Fibroblast of lung (primary cell): ENCODE measurements around the gene ANP32B. TPM values are rescaled to one million over a fixed set of nuclear protein-coding genes. Genes with fewer than 3 reads are reported as not detected.

ENCODE experiments used
- DNase-seq, 2 donors: peaks; one replicate each; pipeline versions ENCODE4 v3.0.0 to v3.0.0-alpha.2; 2010; ENCODE audit warnings: low read depth in 2 of 2
- H2AFZ ChIP-seq: 2 replicates; pipeline ENCODE4 v1.5.1; 2012; ENCODE audit warnings: low read length, control low read depth, inconsistent platforms
- H3K27ac ChIP-seq: 2 replicates; pipeline ENCODE4 v1.5.1; 2011; ENCODE audit warnings: low read length, control low read depth; ENCODE audit not compliant: insufficient read depth
- H3K27me3 ChIP-seq: 2 replicates; pipeline ENCODE4 v1.5.1; 2011; ENCODE audit warnings: mild to moderate bottlenecking, low read length; ENCODE audit not compliant: control insufficient read depth, insufficient read depth
- H3K36me3 ChIP-seq: 2 replicates; pipeline ENCODE4 v1.5.1; 2011; ENCODE audit warnings: low read length; ENCODE audit not compliant: control insufficient read depth, insufficient read depth
- H3K4me1 ChIP-seq: 2 replicates; pipeline ENCODE4 v1.5.1; 2011; ENCODE audit warnings: low read length; ENCODE audit not compliant: control insufficient read depth, insufficient read depth; ENCODE audit errors: extremely low read depth
- H3K4me2 ChIP-seq: 2 replicates; pipeline ENCODE4 v1.5.1; 2011; ENCODE audit warnings: low read length, control low read depth; ENCODE audit not compliant: insufficient read depth; ENCODE audit errors: extremely low read depth
- H3K4me3 ChIP-seq, 4 experiments: fragments of 200-600 bp in 1 of 4; sonication (generic) in 1 of 4; replicated peaks in 1 of 4; 2 replicates each; pipeline ENCODE4 v1.5.1; 2011 to 2016; ENCODE audit warnings: low read length in 4 of 4, low read depth in 3 of 4, mild to moderate bottlenecking in 3 of 4, control low read depth in 2 of 4, inconsistent platforms in 1 of 4, mixed read lengths in 1 of 4; ENCODE audit not compliant: insufficient read depth in 1 of 4; ENCODE audit errors: control extremely low read depth in 1 of 4
- H3K79me2 ChIP-seq: 2 replicates; pipeline ENCODE4 v1.5.1; 2012; ENCODE audit warnings: mild to moderate bottlenecking, low read length, inconsistent platforms; ENCODE audit not compliant: control insufficient read depth, insufficient read depth
- H3K9ac ChIP-seq: 2 replicates; pipeline ENCODE4 v1.5.1; 2011; ENCODE audit warnings: mild to moderate bottlenecking, low read length, control low read depth; ENCODE audit not compliant: insufficient read depth
- H3K9me3 ChIP-seq: 2 replicates; pipeline ENCODE4 v1.5.1; 2012; ENCODE audit warnings: low read depth, low read length; ENCODE audit not compliant: control insufficient read depth, insufficient read depth
- H4K20me1 ChIP-seq: 2 replicates; pipeline ENCODE4 v1.5.1; 2011; ENCODE audit warnings: low read length; ENCODE audit not compliant: control insufficient read depth, insufficient read depth; ENCODE audit errors: extremely low read depth
- CTCF ChIP-seq, 2 donors: IDR thresholded peaks in 1 of 2; conservative IDR thresholded peaks in 1 of 2; 1 replicate in 1 of 2; 2 replicates in 1 of 2; pipeline ENCODE4 v1.5.1; 2011 to 2012; ENCODE audit warnings: low read length in 2 of 2, control low read depth in 1 of 2, inconsistent platforms in 1 of 2, low read depth in 1 of 2, mild to moderate bottlenecking in 1 of 2
- EZH2 ChIP-seq: IDR thresholded peaks from 2 replicates; pipeline ENCODE4 v1.5.1; 2012; ENCODE audit warnings: low read length, control low read depth, mild to moderate bottlenecking; ENCODE audit errors: missing control alignments
- polyA minus RNA-seq: library from RNA; depleted of rRNA, polyadenylated mRNA; stranded (reverse); fragments of >200 nt; gene quantifications from 2 replicates; pipeline ENCODE4 v1.2.3, GENCODE V29; 2011; ENCODE audit warnings: low replicate concordance
- polyA plus RNA-seq, 2 donors: library from polyadenylated mRNA; depleted of rRNA in 1 of 2; stranded (reverse) in 1 of 2; unstranded in 1 of 2; fragments of >200 nt; gene quantifications; 2 replicates each; pipeline ENCODE4 v1.2.1, GENCODE V29; 2011 to 2012; ENCODE audit warnings: missing spikeins in 1 of 2
- total RNA-seq: library from RNA; depleted of rRNA; stranded (reverse); fragments of >200 nt; gene quantifications from 2 replicates; pipeline ENCODE4 v1.2.1, GENCODE V29; 2014

The ANP32B gene
- total RNA-seq (12.3 and 16.7 TPM in 2 replicates), polyA plus RNA-seq (62.0 and 73.7 TPM in 2 replicates), polyA minus RNA-seq (9.3 and 9.9 TPM in 2 replicates)
- polyA plus RNA-seq (2012), result 175 and 211 TPM in 2 replicates

GRCh38 chr9:97982683-97983588 is at the start of gene ANP32B:
Gene ANP32B (plus strand): TSS chr9:97983341. CDS start chr9:97983556, 215 bp downstream.
- peak; percentile 88 to 92 for DNase-seq
- TF ChIP-seq CTCF (conservative IDR thresholded peaks at IDR 0.05 in 1 of 2, IDR thresholded peaks at IDR 0.05 in 1 of 2; ENCODE audit: low read depth in 1 of 2, low read length in 2 of 2), result peak; percentile 56 to 58
- TF ChIP-seq EZH2, result no peak
- Histone ChIP-seq H3K79me2 (peaks cover 36% of the 10 kb centered on the region), H3K27ac (peak within 1 kb of the TSS; percentile 89), H3K4me2 (peak within 1 kb of the TSS; percentile 86), H3K9ac (peak within 1 kb of the TSS; percentile 91), H2AFZ (peak within 1 kb of the TSS; percentile 58), H3K4me3 (peak within 1 kb of the TSS; percentile 67 to 91 (median 74)), H3K9me3 (no peaks in the 10 kb centered on the region), H3K27me3 (no peaks in the 10 kb centered on the region), H3K36me3 (no peaks in the 10 kb centered on the region), H3K4me1 (peaks cover 2% of the 10 kb centered on the region), H4K20me1 (no peaks in the 10 kb centered on the region)

- H3K36me3 ChIP-seq, result no peaks in the 10 kb centered on the region
- H4K20me1 ChIP-seq, result no peaks in the 10 kb centered on the region
- H3K9me3 ChIP-seq, result no peaks in the 10 kb centered on the region
- DNase-seq, result no peak
- no peak overlapping the region for H3K9ac ChIP-seq
- no peak overlapping the region for H3K4me3 ChIP-seq
- H3K4me1 ChIP-seq, result no peaks in the 10 kb centered on the region
- H3K4me2 ChIP-seq, result no peak overlapping the region
- no peaks in the 10 kb centered on the region for H3K79me2 ChIP-seq
- no peak for TF ChIP-seq EZH2
- TF ChIP-seq CTCF (conservative IDR thresholded peaks at IDR 0.05 in 1 of 2, IDR thresholded peaks at IDR 0.05 in 1 of 2; ENCODE audit: low read depth in 1 of 2, low read length in 2 of 2), result no peak
- H3K27ac ChIP-seq, result no peak overlapping the region
- H2AFZ ChIP-seq, result no peak overlapping the region
- peaks cover 36% of the 10 kb centered on the region for H3K27me3 ChIP-seq
These were observed 48.6 kb upstream of the ANP32B start for GRCh38 chr9:97934321-97935115.

GRCh38 chr9:97935276-97935675 is 47.9 kb upstream of the ANP32B start:
- peaks cover 37% of the 10 kb centered on the region for H3K27me3 ChIP-seq
- H3K4me1 ChIP-seq, result no peaks in the 10 kb centered on the region

More at GRCh38 chr9:97935276-97935675, 47.9 kb upstream of the ANP32B start:
- H3K9me3 ChIP-seq, result no peaks in the 10 kb centered on the region
- H3K79me2 ChIP-seq, result no peaks in the 10 kb centered on the region
- H3K4me2 ChIP-seq, result no peak overlapping the region
- no peaks in the 10 kb centered on the region for H3K36me3 ChIP-seq
- DNase-seq, result no peak
- TF ChIP-seq EZH2 (no peak), CTCF (conservative IDR thresholded peaks at IDR 0.05 in 1 of 2, IDR thresholded peaks at IDR 0.05 in 1 of 2; ENCODE audit: low read depth in 1 of 2, low read length in 2 of 2) (no peak)
- no peak overlapping the region for H3K4me3 ChIP-seq
- H3K27ac ChIP-seq, result no peak overlapping the region
- H3K9ac ChIP-seq, result no peak overlapping the region
- no peaks in the 10 kb centered on the region for H4K20me1 ChIP-seq
- no peak overlapping the region for H2AFZ ChIP-seq
